H1 (cell line): Measurements from ENCODE around the gene FAM120A. TPM values are rescaled to one million over a fixed set of nuclear protein-coding genes. Genes with fewer than 3 reads are reported as not detected.

Source experiments
- CTCF ChIA-PET: fragments of 300-600 bp; sonication (Branson Sonifier 250); formaldehyde crosslinking; loops from one replicate; lab custom pipeline; 2021; ENCODE audit not compliant: partially characterized antibody; lab: Charles Lee
- POLR2A ChIA-PET: fragments of 300-600 bp; sonication (Branson Sonifier 250); formaldehyde crosslinking; loops from one replicate; lab custom pipeline; 2021; ENCODE audit warnings: inconsistent platforms; ENCODE audit not compliant: partially characterized antibody; lab: Charles Lee
- DNase-seq, 2 experiments: peaks; one replicate each; pipeline versions ENCODE4 v3.0.0 to v3.0.0-alpha.2; 2010 to 2022; ENCODE audit warnings: low spot score in 2 of 2, low read depth in 1 of 2, mixed read lengths in 1 of 2
- FAIRE-seq: peaks from 2 replicates; lab custom pipeline; 2011; peaks lifted over from hg19 to GRCh38; lab: Jason Lieb, UNC
- H2AFZ ChIP-seq: 2 replicates; pipeline ENCODE4 v1.8.1; 2012; ENCODE audit warnings: low read length, inconsistent platforms
- H2AK5ac ChIP-seq: 2 replicates; pipeline ENCODE4 v1.6.1; 2013; ENCODE audit warnings: low read depth, low read length
- H2BK120ac ChIP-seq: replicated peaks from 2 replicates; pipeline ENCODE3; 2013; ENCODE audit warnings: low read depth, low read length, inconsistent platforms
- H2BK12ac ChIP-seq: 2 replicates; pipeline ENCODE4 v1.6.1; 2013; ENCODE audit warnings: low read depth, low read length
- H2BK15ac ChIP-seq: 2 replicates; pipeline ENCODE4 v1.6.1; 2013; ENCODE audit warnings: low read length
- H2BK20ac ChIP-seq: 2 replicates; pipeline ENCODE4 v1.6.1; 2013; ENCODE audit warnings: low read length
- H2BK5ac ChIP-seq: 2 replicates; pipeline ENCODE4 v1.6.1; 2013; ENCODE audit warnings: low read depth, low read length
- H3K14ac ChIP-seq: 2 replicates; pipeline ENCODE4 v1.6.1; 2013; ENCODE audit warnings: inconsistent platforms; ENCODE audit not compliant: insufficient read length
- H3K18ac ChIP-seq: 2 replicates; pipeline ENCODE4 v1.6.1; 2013; ENCODE audit warnings: low read length; ENCODE audit errors: extremely low read depth
- H3K23ac ChIP-seq: 2 replicates; pipeline ENCODE4 v1.6.1; 2013; ENCODE audit warnings: inconsistent platforms; ENCODE audit not compliant: insufficient read length
- H3K23me2 ChIP-seq: 2 replicates; pipeline ENCODE4 v1.6.1; 2013; ENCODE audit warnings: low read depth, low read length
- H3K27ac ChIP-seq: 2 replicates; pipeline ENCODE4 v1.6.1; 2011; ENCODE audit warnings: low read depth, low read length, inconsistent platforms
- H3K27me3 ChIP-seq, 4 experiments: replicated peaks in 1 of 4; 1 replicate in 1 of 4; 2 replicates in 3 of 4; pipeline versions ENCODE4 v1.6.1 to v1.8.1; 2011 to 2013; ENCODE audit warnings: low read length in 3 of 4, mild to moderate bottlenecking in 3 of 4, inconsistent platforms in 2 of 4, mixed read lengths in 2 of 4, moderate library complexity in 1 of 4; ENCODE audit not compliant: control insufficient read depth in 3 of 4, insufficient read depth in 3 of 4; ENCODE audit errors: extremely low read depth in 1 of 4
- H3K36me3 ChIP-seq, 4 experiments: 2 replicates each; pipeline versions ENCODE4 v1.6.1 to v1.8.1; 2011 to 2013; ENCODE audit warnings: mild to moderate bottlenecking in 4 of 4, low read length in 3 of 4, moderate library complexity in 2 of 4, control low read depth in 1 of 4, inconsistent platforms in 1 of 4; ENCODE audit not compliant: insufficient read depth in 4 of 4, control insufficient read depth in 2 of 4
- H3K4ac ChIP-seq: replicated peaks from 2 replicates; pipeline ENCODE3; 2013; ENCODE audit warnings: low read length, low read depth, mixed read lengths, inconsistent platforms; ENCODE audit not compliant: insufficient read length
- H3K4me1 ChIP-seq, 4 experiments: replicated peaks in 1 of 4; 1 replicate in 1 of 4; 2 replicates in 3 of 4; pipeline versions ENCODE4 v1.6.1 to v1.8.1; 2011 to 2013; ENCODE audit warnings: low read length in 3 of 4, inconsistent platforms in 2 of 4, mixed read lengths in 1 of 4; ENCODE audit not compliant: insufficient read depth in 4 of 4, control insufficient read depth in 3 of 4
- H3K4me2 ChIP-seq, 2 experiments: 2 replicates each; pipeline versions ENCODE4 v1.6.1 to v1.8.1; 2011 to 2013; ENCODE audit warnings: low read depth in 2 of 2, low read length in 2 of 2, control low read depth in 1 of 2, inconsistent platforms in 1 of 2, mild to moderate bottlenecking in 1 of 2; ENCODE audit not compliant: insufficient read depth in 1 of 2
- H3K4me3 ChIP-seq, 4 experiments: fragments of 200-600, 300-600 bp in 1 of 4; sonication (generic), shearing (Covaris generic), sonication (Bioruptor Twin) in 1 of 4; 2 replicates each; pipeline versions ENCODE4 v1.5.1 to v1.8.1; 2011 to 2016; ENCODE audit warnings: low read length in 4 of 4, low read depth in 3 of 4, control low read depth in 2 of 4, inconsistent platforms in 2 of 4, mild to moderate bottlenecking in 2 of 4, mixed read lengths in 1 of 4, moderate library complexity in 1 of 4; ENCODE audit not compliant: insufficient read depth in 2 of 4; ENCODE audit errors: extremely low read depth in 1 of 4
- H3K56ac ChIP-seq: replicated peaks from 2 replicates; pipeline ENCODE3; 2013; ENCODE audit warnings: low read depth, mild to moderate bottlenecking, mixed read lengths, low read length, inconsistent platforms; ENCODE audit not compliant: insufficient read length
- H3K79me1 ChIP-seq: 2 replicates; pipeline ENCODE4 v1.6.1; 2013; ENCODE audit warnings: low read depth, low read length, control low read depth
- H3K79me2 ChIP-seq, 2 experiments: 2 replicates each; pipeline versions ENCODE4 v1.6.1 to v1.8.1; 2012 to 2013; ENCODE audit warnings: low read length in 2 of 2, mild to moderate bottlenecking in 2 of 2, inconsistent platforms in 1 of 2; ENCODE audit not compliant: insufficient read depth in 2 of 2, control insufficient read depth in 1 of 2
- H3K9ac ChIP-seq, 4 experiments: replicated peaks in 1 of 4; 1 replicate in 1 of 4; 2 replicates in 3 of 4; pipeline versions ENCODE4 v1.6.1 to v1.8.1; 2011 to 2013; ENCODE audit warnings: low read depth in 3 of 4, low read length in 3 of 4, control low read depth in 2 of 4, mild to moderate bottlenecking in 2 of 4, moderate library complexity in 2 of 4, inconsistent platforms in 1 of 4; ENCODE audit errors: extremely low read depth in 1 of 4
- H3K9me3 ChIP-seq, 2 experiments: 2 replicates each; pipeline versions ENCODE4 v1.6.1 to v1.8.1; 2012 to 2013; ENCODE audit warnings: mild to moderate bottlenecking in 2 of 2, moderate library complexity in 2 of 2, control low read depth in 1 of 2, inconsistent platforms in 1 of 2, low read depth in 1 of 2, low read length in 1 of 2, mixed read lengths in 1 of 2; ENCODE audit not compliant: insufficient read depth in 2 of 2
- H4K20me1 ChIP-seq, 2 experiments: replicated peaks in 1 of 2; 2 replicates each; pipeline versions ENCODE3 to v1.8.1; 2011 to 2013; ENCODE audit warnings: inconsistent platforms in 2 of 2, low read length in 2 of 2, mild to moderate bottlenecking in 1 of 2; ENCODE audit not compliant: insufficient read depth in 2 of 2, control insufficient read depth in 1 of 2
- H4K5ac ChIP-seq: 2 replicates; pipeline ENCODE4 v1.6.1; 2013; ENCODE audit warnings: low read length, low read depth, mixed read lengths, inconsistent platforms; ENCODE audit not compliant: insufficient read length
- H4K8ac ChIP-seq: 2 replicates; pipeline ENCODE4 v1.8.0; 2013; ENCODE audit warnings: mild to moderate bottlenecking, moderate library complexity, low read length, inconsistent platforms; ENCODE audit not compliant: insufficient read depth; ENCODE audit errors: extremely low read depth
- H4K91ac ChIP-seq: replicated peaks from 2 replicates; pipeline ENCODE3; 2013; ENCODE audit warnings: low read length, mixed read lengths, inconsistent platforms; ENCODE audit not compliant: insufficient read length
- CBX5 ChIP-seq: fragments of 300-800, 300-1000 bp; sonication (generic); IDR thresholded peaks from 2 replicates; pipeline ENCODE4 v1.7.1; 2016; ENCODE audit warnings: antibody characterized with exemption, low read length, low read depth
- EGR1 ChIP-seq: IDR thresholded peaks from 2 replicates; pipeline ENCODE4 v1.6.1; 2011; ENCODE audit warnings: low read depth, low read length, borderline replicate concordance
- EZH2 ChIP-seq: fragments of 200-600 bp; sonication (generic); IDR thresholded peaks from 2 replicates; pipeline ENCODE4 v1.7.1; 2012; ENCODE audit warnings: low read depth, mild to moderate bottlenecking, moderate library complexity, low read length, inconsistent platforms; ENCODE audit not compliant: severe bottlenecking
- KDM1A ChIP-seq: fragments of 200-600, 300-600 bp; sonication (generic); IDR thresholded peaks from 2 replicates; pipeline ENCODE4 v1.7.1; 2016; ENCODE audit warnings: mild to moderate bottlenecking, low read length, borderline replicate concordance
- POU5F1 ChIP-seq: IDR thresholded peaks from 2 replicates; pipeline ENCODE4 v1.6.1; 2011; ENCODE audit warnings: low read depth, mild to moderate bottlenecking, low read length, moderate library complexity
- SIN3A ChIP-seq, 2 experiments: IDR thresholded peaks in 1 of 2; conservative IDR thresholded peaks in 1 of 2; 2 replicates each; pipeline ENCODE4 v1.6.1; 2011 to 2012; ENCODE audit warnings: low read length in 2 of 2, improper control_type of control experiment in 1 of 2, low read depth in 1 of 2, mild to moderate bottlenecking in 1 of 2
- TAF1 ChIP-seq: IDR thresholded peaks from 2 replicates; pipeline ENCODE4 v1.6.1; 2011; ENCODE audit warnings: mild to moderate bottlenecking, low read depth, low read length
- TBP ChIP-seq: IDR thresholded peaks from 2 replicates; pipeline ENCODE4 v1.6.1; 2011; ENCODE audit warnings: low read depth, low read length, improper control_type of control experiment
- YY1 ChIP-seq: IDR thresholded peaks from 2 replicates; pipeline ENCODE4 v1.6.1; 2011; ENCODE audit warnings: low read depth, mild to moderate bottlenecking, low read length
- WGBS, 2 experiments: shearing (Covaris generic) in 1 of 2; methylation state at CpG; one replicate each; pipeline versions ENCODE4 v1.1.6 to v1.1.7; 2013 to 2015; ENCODE audit warnings: low lambda C conversion rate in 2 of 2, mixed read lengths in 2 of 2, inconsistent platforms in 1 of 2, low coverage in 1 of 2, missing lambda C conversion rate in 1 of 2; ENCODE audit not compliant: insufficient replicate concordance in 2 of 2, insufficient coverage in 1 of 2, insufficient read length in 1 of 2; ENCODE audit errors: extremely low coverage in 1 of 2, missing lambda C conversion rate in 1 of 2; 5-methylcytosine and 5-hydroxymethylcytosine counted together
- polyA plus RNA-seq, 7 experiments: library from polyadenylated mRNA; depleted of rRNA in 3 of 7; stranded (reverse) in 5 of 7; unstranded in 2 of 7; fragments of >200 nt in 5 of 7; fragments of 200-250 nt in 2 of 7; gene quantifications; 1 replicate in 5 of 7; 2 replicates in 1 of 7; 4 replicates in 1 of 7; pipeline versions ENCODE4 v1.2.1 to v1.2.3, GENCODE V29; 2011 to 2013; ENCODE audit warnings: missing spikeins in 2 of 7, mixed read lengths in 2 of 7
- total RNA-seq: library from RNA; stranded (reverse); fragmentation: NEBNext Ultra II Directional; extraction: Animal tissue kit (Norgen Biotek cat#: 25700); gene quantifications from 2 replicates; pipeline ENCODE4 v1.2.1, GENCODE V29; 2021
- TF ChIP-seq, protein P1 (sequence below): IDR thresholded peaks from 2 replicates; pipeline ENCODE4 v1.6.1; 2012; ENCODE audit warnings: inconsistent platforms
- TF ChIP-seq, protein P2 (sequence below): IDR thresholded peaks from 2 replicates; pipeline ENCODE4 v1.6.1; 2012; ENCODE audit warnings: low read length, inconsistent platforms

The FAM120A gene
- total and polyA plus RNA-seq, 2 of the 8 experiments (the other 6 are each of a cell fraction or from before 2014, with no cell fraction given) = 24.9 to 54.7 TPM

GRCh38 chr9:93508207-93508606 is 56.7 kb downstream of the FAM120A start:
- H3K56ac ChIP-seq = no peak overlapping the region
- no peak overlapping the region for H2AK5ac ChIP-seq
- no peak overlapping the region for H4K5ac ChIP-seq
- ChIA-PET POLR2A (interaction anchor here (1.0 kb wide), 2 partner anchors 54 to 61 kb away, joined by 3 read pairs; partner anchors contain the start of gene FAM120AOS), CTCF (interaction anchor here (1.0 to 1.1 kb wide), 3 partner anchors 110 to 400 kb away, joined by 3 read pairs; no protein-coding TSS in a partner anchor)
- peak overlapping the region in 1 of 2 experiments; percentile 2; a peak in 1 of 4 replicates for H3K4me2 ChIP-seq
- H2BK12ac ChIP-seq = no peak overlapping the region
- H3K18ac ChIP-seq = no peak overlapping the region
- H3K4me3 ChIP-seq = no peak overlapping the region; a peak in 2 of 8 replicates
- WGBS, 2 experiments = 48% methylated on average over 2 of the region's 2 CpGs; no CpG with 5 or more reads in 1 of the 2 experiments
- H3K23me2 ChIP-seq = no peaks in the 10 kb centered on the region; the same call in 1 of the 2 replicates
- no peak for DNase-seq
- no peak overlapping the region for H3K27ac ChIP-seq
- no peak overlapping the region for H4K8ac ChIP-seq
- H3K79me1 ChIP-seq = peaks cover 13% of the 10 kb centered on the region
- H3K79me2 ChIP-seq = peaks cover 0 to 67% of the 10 kb centered on the region in 2 experiments; a peak in 3 of 4 replicates
- no peak overlapping the region for H3K23ac ChIP-seq
- no peak overlapping the region for H3K14ac ChIP-seq
- H3K36me3 ChIP-seq = peaks cover 0 to 4% (median 0%) of the 10 kb centered on the region in 4 experiments; a peak in 2 of 8 replicates
- H2BK120ac ChIP-seq = no peak overlapping the region
- no peak overlapping the region for H2BK5ac ChIP-seq
- H4K20me1 ChIP-seq = peaks cover 8 to 13% of the 10 kb centered on the region in 2 experiments
- H4K91ac ChIP-seq = no peak overlapping the region
- no peak for FAIRE-seq
- no peaks in the 10 kb centered on the region for H3K9me3 ChIP-seq
- H2BK20ac ChIP-seq = no peak overlapping the region
- no peak overlapping the region for H3K4ac ChIP-seq
- H2BK15ac ChIP-seq = no peak overlapping the region
- no peak overlapping the region for H2AFZ ChIP-seq
- no peaks in the 10 kb centered on the region for H3K27me3 ChIP-seq
- peaks cover 0 to 8% (median 4%) of the 10 kb centered on the region in 4 experiments; a peak in 4 of 7 replicates for H3K4me1 ChIP-seq
- no peak overlapping the region for H3K9ac ChIP-seq
- TF ChIP-seq, protein P1, sequence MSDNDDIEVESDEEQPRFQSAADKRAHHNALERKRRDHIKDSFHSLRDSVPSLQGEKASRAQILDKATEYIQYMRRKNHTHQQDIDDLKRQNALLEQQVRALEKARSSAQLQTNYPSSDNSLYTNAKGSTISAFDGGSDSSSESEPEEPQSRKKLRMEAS = no peak
- TF ChIP-seq CBX5 (no peak), TAF1 (no peak), YY1 (no peak), EGR1 (no peak), POU5F1 (no peak), KDM1A (no peak), EZH2 (no peak), SIN3A (conservative IDR thresholded peaks at IDR 0.05 in 1 of 2, IDR thresholded peaks at IDR 0.05 in 1 of 2; ENCODE audit: low read depth in 1 of 2, low read length in 2 of 2) (no peak), TBP (no peak)
- TF ChIP-seq, protein P2, sequence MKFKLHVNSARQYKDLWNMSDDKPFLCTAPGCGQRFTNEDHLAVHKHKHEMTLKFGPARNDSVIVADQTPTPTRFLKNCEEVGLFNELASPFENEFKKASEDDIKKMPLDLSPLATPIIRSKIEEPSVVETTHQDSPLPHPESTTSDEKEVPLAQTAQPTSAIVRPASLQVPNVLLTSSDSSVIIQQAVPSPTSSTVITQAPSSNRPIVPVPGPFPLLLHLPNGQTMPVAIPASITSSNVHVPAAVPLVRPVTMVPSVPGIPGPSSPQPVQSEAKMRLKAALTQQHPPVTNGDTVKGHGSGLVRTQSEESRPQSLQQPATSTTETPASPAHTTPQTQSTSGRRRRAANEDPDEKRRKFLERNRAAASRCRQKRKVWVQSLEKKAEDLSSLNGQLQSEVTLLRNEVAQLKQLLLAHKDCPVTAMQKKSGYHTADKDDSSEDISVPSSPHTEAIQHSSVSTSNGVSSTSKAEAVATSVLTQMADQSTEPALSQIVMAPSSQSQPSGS = no peak
